Measurements from ENCODE around the gene GPC5. TPM values are rescaled to one million over a fixed set of nuclear protein-coding genes. Genes with fewer than 3 reads are reported as not detected.

Gene GPC5
- total and polyA plus RNA-seq, 11 donors, result 0.14 to 2.9 (median 0.84) TPM; not detected in 1

GRCh38 chr13:92913840-92914239 lies 1515.4 kb downstream of the GPC5 start:
- no peak for ATAC-seq
- intact Hi-C loops (cut with DNase I), result no loop called here
- no peak for DNase-seq
- H3K4me1 ChIP-seq, result no peaks in the 10 kb centered on the region
- WGBS, 4 donors, result 73 to 79% (median 76%) methylated on average over 1 of the region's 1 CpG
- no peaks in the 10 kb centered on the region for H3K9me3 ChIP-seq
- H3K36me3 ChIP-seq, result no peaks in the 10 kb centered on the region
- H3K27ac ChIP-seq, result no peak overlapping the region
- no peak overlapping the region for H3K4me3 ChIP-seq
- TF ChIP-seq POLR2A (IDR thresholded peaks at IDR 0.05), result no peak
- TF ChIP-seq CTCF (IDR thresholded peaks at IDR 0.05), result no peak
- H3K27me3 ChIP-seq, result no peaks in the 10 kb centered on the region

MicroRNA genes within 50 kb of the gene (microRNA counts, 767-probe panel; counts per million panel counts)
- microRNA hsa-miR-18a-5p (1,458 to 1,693 counts per million in 2 donors), microRNA hsa-miR-19a-3p (2,116 to 2,183 counts per million in 2 donors), microRNA hsa-miR-19b-3p (2,037 to 2,255 counts per million in 2 donors), microRNA hsa-miR-20a-5p+hsa-miR-20b-5p (3,157 to 3,472 counts per million in 2 donors), microRNA hsa-miR-92a-3p (3,167 to 3,333 counts per million in 2 donors)

Small RNA genes within 50 kb of the gene (microRNA-seq; reads per million reads assigned to microRNA genes)
- gene MIR548AS, result 0 reads per million in 4 donors

Other genes starting within 250 kb of the GPC5 start
- 1 to 10 TPM in 5 of 9 donors, under 1 TPM in 4; 0.67 to 2.4 (median 1.1) TPM for gene MIR17HG, start 50.9 kb upstream of the GPC5 start, total RNA-seq
- gene MIR17HG, start 50.9 kb upstream of the GPC5 start, polyA plus RNA-seq, result 1 to 10 TPM in 1 of 2 donors, under 1 TPM in 1; 0.22 to 1.9 TPM